ENCODE data around the gene MEOX2.

Gene MEOX2

GRCh38 chr7:15602236-15602635 is 84.2 kb downstream of the MEOX2 start:
- no peak for TF ChIP-seq SPI1 (IDR thresholded peaks at IDR 0.05; ENCODE audit: borderline replicate concordance, low read depth)
- no peak for TF ChIP-seq CTCF (IDR thresholded peaks at IDR 0.05; ENCODE audit: insufficient read depth, low read length)
- TF ChIP-seq POLR2AphosphoS5 (IDR thresholded peaks at IDR 0.05; ENCODE audit: low read depth), result no peak
- TF ChIP-seq REST (IDR thresholded peaks at IDR 0.05; ENCODE audit: insufficient replicate concordance, low read depth), result no peak
- TF ChIP-seq GABPA (IDR thresholded peaks at IDR 0.05; ENCODE audit: low read depth), result no peak
- Histone ChIP-seq H3K27ac (replicated peaks) (no peak overlapping the region), H3K4me3 (replicated peaks; ENCODE audit: insufficient read depth, low read length) (no peak overlapping the region), H3K27me3 (ENCODE audit: insufficient read depth, poor library complexity, severe bottlenecking) (no peaks in the 10 kb centered on the region)
- no peak for DNase-seq (ENCODE audit: low read depth in 1 of 2, low spot score in 1 of 2)

- H3K27ac ChIP-seq (replicated peaks), result no peak overlapping the region
- no peak overlapping the region for H3K4me3 ChIP-seq (replicated peaks; ENCODE audit: insufficient read depth, low read length)
- TF ChIP-seq SPI1 (IDR thresholded peaks at IDR 0.05; ENCODE audit: borderline replicate concordance, low read depth) (no peak), GABPA (IDR thresholded peaks at IDR 0.05; ENCODE audit: low read depth) (no peak), CTCF (IDR thresholded peaks at IDR 0.05; ENCODE audit: insufficient read depth, low read length) (no peak), POLR2AphosphoS5 (IDR thresholded peaks at IDR 0.05; ENCODE audit: low read depth) (no peak), REST (IDR thresholded peaks at IDR 0.05; ENCODE audit: insufficient replicate concordance, low read depth) (no peak)
- no peaks in the 10 kb centered on the region for H3K27me3 ChIP-seq (ENCODE audit: insufficient read depth, poor library complexity, severe bottlenecking)
- no peak for DNase-seq (ENCODE audit: low read depth in 1 of 2, low spot score in 1 of 2)
These were observed 85.3 kb downstream of the MEOX2 start for GRCh38 chr7:15601175-15601574.

- H3K27ac ChIP-seq (replicated peaks), result no peak overlapping the region
- no peaks in the 10 kb centered on the region for H3K27me3 ChIP-seq (ENCODE audit: insufficient read depth, poor library complexity, severe bottlenecking)
- no peak overlapping the region for H3K4me3 ChIP-seq (replicated peaks; ENCODE audit: insufficient read depth, low read length)
- no peak for DNase-seq (ENCODE audit: low read depth in 1 of 2, low spot score in 1 of 2)
- TF ChIP-seq SPI1 (IDR thresholded peaks at IDR 0.05; ENCODE audit: borderline replicate concordance, low read depth), result no peak
These were observed 86.2 kb downstream of the MEOX2 start for GRCh38 chr7:15600298-15600697.

GRCh38 chr7:15594461-15594860 is 92.0 kb downstream of the MEOX2 start:
- TF ChIP-seq POLR2AphosphoS5 (IDR thresholded peaks at IDR 0.05; ENCODE audit: low read depth) (no peak), GABPA (IDR thresholded peaks at IDR 0.05; ENCODE audit: low read depth) (no peak), REST (IDR thresholded peaks at IDR 0.05; ENCODE audit: insufficient replicate concordance, low read depth) (no peak), CTCF (IDR thresholded peaks at IDR 0.05; ENCODE audit: insufficient read depth, low read length) (no peak), SPI1 (IDR thresholded peaks at IDR 0.05; ENCODE audit: borderline replicate concordance, low read depth) (no peak)
- Histone ChIP-seq H3K27me3 (ENCODE audit: insufficient read depth, poor library complexity, severe bottlenecking) (no peaks in the 10 kb centered on the region), H3K27ac (replicated peaks) (no peak overlapping the region), H3K4me3 (replicated peaks; ENCODE audit: insufficient read depth, low read length) (no peak overlapping the region)
- no peak for DNase-seq (ENCODE audit: low read depth in 1 of 2, low spot score in 1 of 2)
